ENCODE measurements around the gene LIFR. TPM values are rescaled to one million over a fixed set of nuclear protein-coding genes. Genes with fewer than 3 reads are reported as not detected.
A peak's percentile ranks its signal among the peaks of the same experiment; 100 is the strongest.

LIFR gene
- polyA plus RNA-seq, 2 of the 4 experiments (the other 2 are of a cell fraction): 3.8 to 7.9 TPM

- H3K4me2 ChIP-seq: peak overlapping the region; percentile 44
- ChIA-PET CTCF (interaction anchor here (1.0 to 8.2 kb wide), 7 partner anchors 18 to 342 kb away, joined by 3 to 74 read pairs (median 5); no protein-coding TSS in a partner anchor), POLR2A (no interaction called here)
- no peak for FAIRE-seq
- peaks cover 60% of the 10 kb centered on the region for H3K4me1 ChIP-seq
- H3K4me3 ChIP-seq: no peak overlapping the region
- peak overlapping the region; percentile 36 to 83 for H3K27ac ChIP-seq
- TF ChIP-seq BCL3 (IDR thresholded peaks at IDR 0.05): no peak
- TF ChIP-seq TFCP2L1 (CRISPR knock-in tag; IDR thresholded peaks at IDR 0.05): no peak
- TF ChIP-seq HOXB13 (CRISPR knock-in tag; IDR thresholded peaks at IDR 0.05; ENCODE audit: low read depth): no peak
- no peak for TF ChIP-seq PBX3 (IDR thresholded peaks at IDR 0.05)
- TF ChIP-seq HDAC2 (IDR thresholded peaks at IDR 0.05): no peak
- TF ChIP-seq ZFP36 (IDR thresholded peaks at IDR 0.05; ENCODE audit: borderline replicate concordance, partially characterized antibody): no peak
- TF ChIP-seq EHMT2 (IDR thresholded peaks at IDR 0.05; ENCODE audit: low read depth): no peak
- no peak for TF ChIP-seq JUN (IDR thresholded peaks at IDR 0.05)
- no peak for TF ChIP-seq RARB (CRISPR knock-in tag; IDR thresholded peaks at IDR 0.05)
- no peak for TF ChIP-seq MAX (IDR thresholded peaks at IDR 0.05)
- TF ChIP-seq FOXS1 (CRISPR knock-in tag; IDR thresholded peaks at IDR 0.05): no peak
- TF ChIP-seq EP300 (IDR thresholded peaks at IDR 0.05): no peak
- TF ChIP-seq MYC (IDR thresholded peaks at IDR 0.05; ENCODE audit: borderline replicate concordance, low read length): no peak
- TF ChIP-seq KDM1A (IDR thresholded peaks at IDR 0.05; ENCODE audit: low read depth): no peak
- no peak for ATAC-seq
- WGBS (ENCODE audit: missing lambda C conversion rate): 83% methylated on average over 19 of the region's 22 CpGs
- DNase-seq (ENCODE audit: low read depth in 1 of 2, low spot score in 1 of 2): no peak
- H3K9me3 ChIP-seq: no peaks in the 10 kb centered on the region
Measured at GRCh38 chr5:38467353-38468040, 88.9 kb downstream of the LIFR start.

GRCh38 chr5:38466424-38467189 lies 89.8 kb downstream of the LIFR start:
- H3K27ac ChIP-seq: peak overlapping the region; percentile 36 to 83
- H3K4me2 ChIP-seq: peak overlapping the region; percentile 44; the same call in 2 of the 3 replicates
- peak; percentile 30 to 34; a peak in 4 of 6 replicates for ATAC-seq
- no peak for TF ChIP-seq ZC3H11A (IDR thresholded peaks at IDR 0.05)
- peak; percentile 46; the same call in 1 of the 2 replicates for TF ChIP-seq GATA3 (IDR thresholded peaks at IDR 0.05; ENCODE audit: borderline replicate concordance)
- peak; percentile 29 to 81; a peak in 3 of 5 replicates for TF ChIP-seq EP300 (IDR thresholded peaks at IDR 0.05)
- TF ChIP-seq POLR2AphosphoS2 (conservative IDR thresholded peaks at IDR 0.05; ENCODE audit: low read length): no peak
- TF ChIP-seq CEBPB (IDR thresholded peaks at IDR 0.05): no peak
- no peak for TF ChIP-seq ATOH8 (CRISPR knock-in tag; IDR thresholded peaks at IDR 0.05; ENCODE audit: low read depth)
- TF ChIP-seq EHF (CRISPR knock-in tag; IDR thresholded peaks at IDR 0.05): no peak
- TF ChIP-seq POLR2A (IDR thresholded peaks at IDR 0.05; ENCODE audit: low read length): no peak
- no peak for TF ChIP-seq HOXA7 (CRISPR knock-in tag; IDR thresholded peaks at IDR 0.05)
- TF ChIP-seq RCOR1 (IDR thresholded peaks at IDR 0.05; ENCODE audit: low read depth, low read length): no peak
- TF ChIP-seq JUN (IDR thresholded peaks at IDR 0.05): peak in 1 of 2 experiments; percentile 58; a peak in 2 of 5 replicates
- TF ChIP-seq CBX2 (IDR thresholded peaks at IDR 0.05; ENCODE audit: borderline replicate concordance, low read depth): no peak
- no peak for TF ChIP-seq NPAS2 (CRISPR knock-in tag; IDR thresholded peaks at IDR 0.05; ENCODE audit: borderline replicate concordance)
- TF ChIP-seq PHF8 (IDR thresholded peaks at IDR 0.05; ENCODE audit: borderline replicate concordance, low read depth): no peak
- TF ChIP-seq RARB (CRISPR knock-in tag; IDR thresholded peaks at IDR 0.05): no peak
- no peak for TF ChIP-seq FOSB (CRISPR knock-in tag; IDR thresholded peaks at IDR 0.05)
- no peak for TF ChIP-seq SREBF2 (IDR thresholded peaks at IDR 0.05)
- peak; percentile 40 for TF ChIP-seq MAX (IDR thresholded peaks at IDR 0.05)
- no peak for TF ChIP-seq FOSL2 (IDR thresholded peaks at IDR 0.05)
- 0 out of 2 replicates have a peak, but pooled peaks have one; percentile 29 for TF ChIP-seq FOSL2 (CRISPR knock-in tag; IDR thresholded peaks at IDR 0.05)
- no peak for TF ChIP-seq HOXB13 (CRISPR knock-in tag; IDR thresholded peaks at IDR 0.05; ENCODE audit: low read depth)
- TF ChIP-seq HDAC2 (IDR thresholded peaks at IDR 0.05): no peak

More at GRCh38 chr5:38466424-38467189, 89.8 kb downstream of the LIFR start:
- peak in 1 of 2 experiments; percentile 63 for DNase-seq (ENCODE audit: low read depth in 1 of 2, low spot score in 1 of 2)
- ChIA-PET POLR2A (no interaction called here), CTCF (interaction anchor here (1.0 to 8.2 kb wide), 4 partner anchors 19 to 343 kb away, joined by 3 to 74 read pairs (median 6); no protein-coding TSS in a partner anchor)
- no peak for FAIRE-seq
- Histone ChIP-seq H3K4me1 (peaks cover 62% of the 10 kb centered on the region), H3K4me3 (no peak overlapping the region), H3K9me3 (no peaks in the 10 kb centered on the region)
- 82% methylated on average over 23 of the region's 24 CpGs for WGBS (ENCODE audit: missing lambda C conversion rate)

All from A549 (cell line).